GM12878 (cell line): ENCODE data around the gene B3GNT4. TPM values are rescaled to one million over a fixed set of nuclear protein-coding genes. Genes with fewer than 3 reads are reported as not detected.

ENCODE experiments used
- ATAC-seq: fragments of 200-7000 bp; cut with Tn5 transposase; 3 replicates; pipeline ENCODE4 v1.9.1; 2020; ENCODE audit warnings: mild to moderate bottlenecking, moderate library complexity
- BruUV-seq: library from RNA; stranded (reverse); fragments of 400-500 nt; replicated peaks from 2 replicates; lab custom pipeline; 2021; lab: Mats Ljungman, UMichigan
- CTCF ChIA-PET: fragments of 300-600 bp; sonication (Branson Sonifier 250); formaldehyde crosslinking; extraction: SDS; loops from one replicate; lab custom pipeline; 2021; ENCODE audit warnings: inconsistent platforms; lab: Yijun Ruan, JAX
- POLR2A ChIA-PET: fragments of 350-600 bp; formaldehyde crosslinking; extraction: SDS; loops from one replicate; lab custom pipeline; 2021; ENCODE audit warnings: inconsistent platforms; lab: Charles Lee
- RAD21 ChIA-PET: fragments of 300-600 bp; sonication (Branson Sonifier 250); formaldehyde crosslinking; loops from one replicate; lab custom pipeline; 2023; ENCODE audit warnings: antibody characterized with exemption; ENCODE audit not compliant: unreplicated experiment; lab: Charles Lee
- SMC1A ChIA-PET: fragments of 300-600 bp; sonication (Branson Sonifier 250); formaldehyde crosslinking; loops from one replicate; lab custom pipeline; 2023; ENCODE audit not compliant: unreplicated experiment, uncharacterized antibody; lab: Charles Lee
- DNase-seq: peaks from one replicate; pipeline ENCODE4 v3.0.0-alpha.2; 2011; ENCODE audit warnings: low read depth, low spot score
- FAIRE-seq: peaks from 3 replicates; lab custom pipeline; 2011; peaks lifted over from hg19 to GRCh38; lab: Jason Lieb, UNC
- H2AFZ ChIP-seq: 2 replicates; pipeline ENCODE4 v1.6.0; 2011; ENCODE audit warnings: low read depth, low read length, control low read depth; ENCODE audit not compliant: control insufficient read depth
- H3K27ac ChIP-seq: 2 replicates; pipeline ENCODE4 v1.5.1; 2011; ENCODE audit warnings: control low read depth; ENCODE audit not compliant: control insufficient read depth, insufficient read depth
- H3K27me3 ChIP-seq, 2 experiments: replicated peaks in 1 of 2; 2 replicates each; pipeline versions ENCODE4 v1.6.0 to v1.6.1; 2011; ENCODE audit warnings: low read length in 1 of 2; ENCODE audit not compliant: control insufficient read depth in 2 of 2, insufficient read depth in 2 of 2
- H3K36me3 ChIP-seq, 2 experiments: 2 replicates each; pipeline ENCODE4 v1.5.1; 2011; ENCODE audit warnings: low read length in 1 of 2; ENCODE audit not compliant: control insufficient read depth in 2 of 2, insufficient read depth in 2 of 2
- H3K4me1 ChIP-seq: 2 replicates; pipeline ENCODE4 v1.6.1; 2011; ENCODE audit warnings: mild to moderate bottlenecking, low read length, moderate library complexity, mixed read lengths; ENCODE audit not compliant: control insufficient read depth, insufficient read depth
- H3K4me2 ChIP-seq: 2 replicates; pipeline ENCODE4 v1.6.0; 2011; ENCODE audit warnings: control low read depth; ENCODE audit not compliant: control insufficient read depth, insufficient read depth
- H3K4me3 ChIP-seq: fragments of 200-600 bp; sonication (generic); 2 replicates; pipeline ENCODE4 v1.5.1; 2016
- H3K79me2 ChIP-seq: 2 replicates; pipeline ENCODE4 v1.6.0; 2011; ENCODE audit warnings: low read length; ENCODE audit not compliant: control insufficient read depth, insufficient read depth
- H3K9ac ChIP-seq: 2 replicates; pipeline ENCODE4 v1.8.0; 2011; ENCODE audit warnings: low read length, control low read depth, mixed read lengths; ENCODE audit not compliant: control insufficient read depth, insufficient read depth
- H3K9me3 ChIP-seq: replicated peaks from 3 replicates; pipeline ENCODE4 v1.5.1; 2011; ENCODE audit warnings: mild to moderate bottlenecking, low read length; ENCODE audit not compliant: control insufficient read depth, insufficient read depth
- H4K20me1 ChIP-seq: 2 replicates; pipeline ENCODE4 v1.6.0; 2011; ENCODE audit not compliant: control insufficient read depth, insufficient read depth
- CBFB ChIP-seq: IDR thresholded peaks from 2 replicates; pipeline ENCODE4 v1.6.1; 2016; ENCODE audit warnings: antibody characterized with exemption, low read depth
- CHD4 ChIP-seq: fragments of 200-600 bp; sonication (generic); IDR thresholded peaks from 2 replicates; pipeline ENCODE4 v1.6.1; 2016; ENCODE audit warnings: mild to moderate bottlenecking
- EP300 ChIP-seq, 2 experiments: fragments of 150-350 bp in 1 of 2; IDR thresholded peaks; 2 replicates each; pipeline ENCODE4 v1.6.1; 2011 to 2012; ENCODE audit warnings: low read depth in 2 of 2, low read length in 2 of 2, borderline replicate concordance in 1 of 2, improper control_type of control experiment in 1 of 2, inconsistent platforms in 1 of 2; ENCODE audit not compliant: control insufficient read depth in 1 of 2
- HSF1 ChIP-seq: fragments of 150-350 bp; IDR thresholded peaks from 2 replicates; pipeline ENCODE4 v1.6.1; 2014; ENCODE audit warnings: mild to moderate bottlenecking, low read depth, low read length
- KAT2A ChIP-seq: conservative IDR thresholded peaks from 2 replicates; pipeline ENCODE4 v1.6.1; 2011; ENCODE audit warnings: low read depth, low read length; ENCODE audit not compliant: control insufficient read depth
- MYC ChIP-seq: IDR thresholded peaks from 2 replicates; pipeline ENCODE4 v1.6.1; 2011; ENCODE audit warnings: mild to moderate bottlenecking, low read length, moderate library complexity, inconsistent platforms; ENCODE audit not compliant: insufficient read depth, insufficient replicate concordance, insufficient read length, severe bottlenecking
- NFYB ChIP-seq: IDR thresholded peaks from 2 replicates; pipeline ENCODE4 v1.6.1; 2011; ENCODE audit warnings: low read depth, mild to moderate bottlenecking, low read length, improper control_type of control experiment, moderate library complexity; ENCODE audit not compliant: insufficient read depth
- NRF1 ChIP-seq: conservative IDR thresholded peaks from 2 replicates; pipeline ENCODE4 v1.6.1; 2011; ENCODE audit warnings: mild to moderate bottlenecking, low read depth, low read length, improper control_type of control experiment
- PML ChIP-seq: IDR thresholded peaks from 2 replicates; pipeline ENCODE4 v1.6.1; 2012; ENCODE audit warnings: low read length, inconsistent platforms
- RB1 ChIP-seq: fragments of 450-650 bp; formaldehyde crosslinking; IDR thresholded peaks from 2 replicates; pipeline ENCODE4 v1.6.1; 2017; ENCODE audit warnings: mild to moderate bottlenecking, borderline replicate concordance
- SMARCA5 ChIP-seq: fragments of 450-650 bp; IDR thresholded peaks from 2 replicates; pipeline ENCODE4 v1.6.1; 2017; ENCODE audit warnings: mild to moderate bottlenecking
- SUPT20H ChIP-seq: IDR thresholded peaks from 2 replicates; pipeline ENCODE4 v1.6.1; 2011; ENCODE audit warnings: low read depth, mild to moderate bottlenecking, low read length, moderate library complexity, borderline replicate concordance; ENCODE audit not compliant: control insufficient read depth
- YBX1 ChIP-seq: fragments of 450-650 bp; IDR thresholded peaks from 2 replicates; pipeline ENCODE4 v1.6.1; 2016; ENCODE audit warnings: antibody characterized with exemption
- ZBTB33 ChIP-seq: fragments of 450-650 bp; IDR thresholded peaks from 2 replicates; pipeline ENCODE4 v1.6.1; 2017; ENCODE audit warnings: mild to moderate bottlenecking
- ZBTB40 ChIP-seq: fragments of 450-650 bp; IDR thresholded peaks from 2 replicates; pipeline ENCODE4 v1.6.1; 2016; ENCODE audit warnings: mild to moderate bottlenecking, moderate library complexity, borderline replicate concordance
- ZNF384 ChIP-seq: IDR thresholded peaks from 2 replicates; pipeline ENCODE4 v1.6.1; 2012; ENCODE audit warnings: low read depth, mild to moderate bottlenecking, low read length, improper control_type of control experiment, borderline replicate concordance
- WGBS: methylation state at CpG from one replicate; pipeline ENCODE4 v1.1.6; 2016; ENCODE audit warnings: low lambda C conversion rate; ENCODE audit not compliant: insufficient replicate concordance, insufficient coverage; ENCODE audit errors: missing lambda C conversion rate; 5-methylcytosine and 5-hydroxymethylcytosine counted together
- in situ Hi-C: fragments of 300-500 bp; cut with MboI; formaldehyde crosslinking; loops from 9 replicates; pipeline ENCODE4 v1.14.3; 2018; ENCODE audit warnings: mixed read lengths
- intact Hi-C: fragments of 100-400 bp; cut with micrococcal nuclease; formaldehyde crosslinking; loops from one replicate; pipeline ENCODE4 v1.14.2; 2022; ENCODE audit not compliant: unreplicated experiment
- polyA plus RNA-seq, 11 experiments: library from polyadenylated mRNA; depleted of rRNA in 4 of 11; unstranded in 6 of 11; stranded (reverse) in 5 of 11; fragments of >200 nt; fragmentation: Nextera tagmentation in 4 of 11; fragmentation: Illumina TruSeq in 1 of 11; extraction: Ambion mirVana in 4 of 11; extraction: Trizol in 1 of 11; gene quantifications; 1 replicate in 1 of 11; 2 replicates in 10 of 11; pipeline versions ENCODE4 v1.2.1 to v1.2.3, GENCODE V29; 2011 to 2016; ENCODE audit warnings: inconsistent platforms in 2 of 11, missing spikeins in 2 of 11, low read depth in 1 of 11
- total RNA-seq, 4 experiments: library from RNA; depleted of rRNA in 3 of 4; stranded (reverse); fragments of >200 nt in 3 of 4; fragmentation: Illumina TruSeq in 1 of 4; extraction: Trizol in 1 of 4; gene quantifications; 2 replicates each; pipeline versions ENCODE4 v1.2.1 to v1.2.3, GENCODE V29; 2013 to 2021

The B3GNT4 gene
- total and polyA plus RNA-seq, 10 of the 15 experiments (the other 5 are each of a cell fraction or from before 2014, with no cell fraction given) = 0.04 to 0.95 (median 0.88) TPM; not detected in 7

GRCh38 chr12:122195405-122195804 lies 8.1 kb upstream of the B3GNT4 start (continued):
- TF ChIP-seq RB1 = no peak

GRCh38 chr12:122197612-122197966 lies 5.9 kb upstream of the B3GNT4 start:
- intact Hi-C loops = no loop called here
- DNase-seq = no peak
- WGBS = 50% methylated on average over 1 of the region's 1 CpG
- RAD21 ChIA-PET = no interaction called here
- ATAC-seq = no peak
- no peak overlapping the region for H2AFZ ChIP-seq
- H3K4me1 ChIP-seq = no peaks in the 10 kb centered on the region
- H3K4me3 ChIP-seq = no peak overlapping the region
- H3K4me2 ChIP-seq = no peak overlapping the region
- in situ Hi-C loops = no loop called here
- no peaks in the 10 kb centered on the region for H3K36me3 ChIP-seq
- H3K27me3 ChIP-seq = peaks cover 0 to 2% of the 10 kb centered on the region in 2 experiments; a peak in 2 of 4 replicates
- POLR2A ChIA-PET = no interaction called here
- H3K9me3 ChIP-seq = peaks cover 3% of the 10 kb centered on the region; the same call in 1 of the 3 replicates
- BruUV-seq = no TSS peak
- CTCF ChIA-PET = no interaction called here
- no peak overlapping the region for H3K9ac ChIP-seq
- no peak overlapping the region for H3K27ac ChIP-seq
- SMC1A ChIA-PET = no interaction called here
- no peaks in the 10 kb centered on the region for H3K79me2 ChIP-seq
- no peak for FAIRE-seq
- H4K20me1 ChIP-seq = no peaks in the 10 kb centered on the region
- TF ChIP-seq NRF1 (no peak), EP300 (IDR thresholded peaks at IDR 0.05; ENCODE audit: borderline replicate concordance in 1 of 2, control insufficient read depth in 1 of 2, low read depth in 2 of 2, low read length in 2 of 2) (no peak), KAT2A (no peak), ZNF384 (no peak), SMARCA5 (no peak), PML (no peak), NFYB (no peak), CBFB (no peak), MYC (no peak), SUPT20H (no peak), CHD4 (no peak), ZBTB33 (no peak), YBX1 (no peak), ZBTB40 (no peak), HSF1 (no peak)
